Liver (tissue), 9 donors: ENCODE results near the gene GPR15. TPM values are rescaled to one million over a fixed set of nuclear protein-coding genes. Genes with fewer than 3 reads are reported as not detected.

Source experiments
- DNase-seq: peaks from one replicate; pipeline ENCODE4 v3.0.0-alpha.2; 2017; ENCODE audit warnings: low spot score
- H3K27ac ChIP-seq, 2 donors: one replicate each; pipeline ENCODE4 v1.7.0; 2013; ENCODE audit warnings: inconsistent platforms in 2 of 2, low read length in 2 of 2, control low read depth in 1 of 2, low read depth in 1 of 2, mild to moderate bottlenecking in 1 of 2
- H3K27me3 ChIP-seq, 4 donors: one replicate each; pipeline versions ENCODE4 v1.6.1 to v1.7.0; 2013; ENCODE audit warnings: low read length in 3 of 4, inconsistent platforms in 1 of 4, mild to moderate bottlenecking in 1 of 4, moderate library complexity in 1 of 4; ENCODE audit not compliant: control insufficient read depth in 4 of 4, insufficient read depth in 4 of 4
- H3K36me3 ChIP-seq, 4 donors: one replicate each; pipeline versions ENCODE4 v1.6.1 to v1.7.0; 2013; ENCODE audit warnings: low read length in 3 of 4, mild to moderate bottlenecking in 3 of 4, low read depth in 1 of 4, moderate library complexity in 1 of 4; ENCODE audit not compliant: control insufficient read depth in 4 of 4, insufficient read depth in 3 of 4
- H3K4me1 ChIP-seq, 4 donors: one replicate each; pipeline versions ENCODE4 v1.6.1 to v1.7.0; 2013; ENCODE audit warnings: low read length in 3 of 4, mild to moderate bottlenecking in 3 of 4, moderate library complexity in 1 of 4; ENCODE audit not compliant: control insufficient read depth in 4 of 4, insufficient read depth in 4 of 4
- H3K4me3 ChIP-seq, 3 donors: one replicate each; pipeline versions ENCODE4 v1.6.1 to v1.7.0; 2013; ENCODE audit warnings: low read length in 3 of 3, control low read depth in 1 of 3, low read depth in 1 of 3, mild to moderate bottlenecking in 1 of 3
- H3K9ac ChIP-seq, 2 donors: one replicate each; pipeline ENCODE4 v1.7.0; 2013; ENCODE audit warnings: low read length in 2 of 2, mild to moderate bottlenecking in 2 of 2, moderate library complexity in 2 of 2, control low read depth in 1 of 2, low read depth in 1 of 2
- H3K9me3 ChIP-seq, 4 donors: one replicate each; pipeline versions ENCODE4 v1.6.1 to v1.7.0; 2013; ENCODE audit warnings: low read length in 3 of 4; ENCODE audit not compliant: control insufficient read depth in 4 of 4
- CTCF ChIP-seq: fragments of 150-350 bp; IDR thresholded peaks from 2 replicates; pipeline ENCODE4 v1.5.1; 2017; ENCODE audit warnings: improper control_type of control experiment, low read depth, low read length; ENCODE audit not compliant: missing input control
- EGR1 ChIP-seq, 2 donors: IDR thresholded peaks; 2 replicates each; pipeline ENCODE4 v1.6.1; 2016 to 2018; ENCODE audit warnings: antibody characterized with exemption in 2 of 2, low read depth in 2 of 2
- FOXA1 ChIP-seq: IDR thresholded peaks from 2 replicates; pipeline ENCODE4 v1.6.1; 2016; ENCODE audit warnings: antibody characterized with exemption
- FOXA2 ChIP-seq: IDR thresholded peaks from 2 replicates; pipeline ENCODE4 v1.6.1; 2016; ENCODE audit warnings: antibody characterized with exemption
- HNF4A ChIP-seq, 2 donors: conservative IDR thresholded peaks; 2 replicates each; pipeline ENCODE4 v1.6.1; 2016; ENCODE audit warnings: antibody characterized with exemption in 2 of 2, mild to moderate bottlenecking in 2 of 2
- HNF4G ChIP-seq: IDR thresholded peaks from 2 replicates; pipeline ENCODE4 v1.6.1; 2016; ENCODE audit warnings: antibody characterized with exemption
- JUND ChIP-seq, 2 donors: IDR thresholded peaks; 2 replicates each; pipeline ENCODE4 v1.6.1; 2016; ENCODE audit warnings: antibody characterized with exemption in 2 of 2
- MAX ChIP-seq: IDR thresholded peaks from 2 replicates; pipeline ENCODE4 v1.6.1; 2016; ENCODE audit warnings: antibody characterized with exemption
- NR2F2 ChIP-seq: IDR thresholded peaks from 2 replicates; pipeline ENCODE4 v1.6.1; 2016; ENCODE audit warnings: antibody characterized with exemption
- SP1 ChIP-seq: IDR thresholded peaks from 2 replicates; pipeline ENCODE4 v1.6.1; 2018; ENCODE audit warnings: antibody characterized with exemption, mild to moderate bottlenecking
- TAF1 ChIP-seq: conservative IDR thresholded peaks from 2 replicates; pipeline ENCODE4 v1.6.1; 2016; ENCODE audit warnings: antibody characterized with exemption, mild to moderate bottlenecking
- ZBTB33 ChIP-seq: IDR thresholded peaks from 2 replicates; pipeline ENCODE4 v1.6.1; 2016; ENCODE audit warnings: antibody characterized with exemption
- WGBS: extraction: QIAGEN DNeasy Blood & Tissue Kit; methylation state at CpG from one replicate; pipeline ENCODE4 v1.1.7; 2013; 5-methylcytosine and 5-hydroxymethylcytosine counted together
- polyA plus RNA-seq, 2 donors: library from polyadenylated mRNA; stranded (reverse) in 1 of 2; unstranded in 1 of 2; fragments of 200-250 nt in 1 of 2; fragments of >200 nt in 1 of 2; fragmentation: Nextera tagmentation in 1 of 2; extraction: Ambion mirVana in 1 of 2; gene quantifications; one replicate each; pipeline versions ENCODE4 v1.2.1 to v1.2.3, GENCODE V29; 2013 to 2015
- total RNA-seq, 2 donors: library from RNA; depleted of rRNA; stranded (reverse); fragments of >200 nt; gene quantifications; one replicate each; pipeline ENCODE4 v1.2.3, GENCODE V29; 2014
- TF ChIP-seq, protein P1 (sequence below): IDR thresholded peaks from 2 replicates; pipeline ENCODE4 v1.6.1; 2016; ENCODE audit warnings: antibody characterized with exemption
- TF ChIP-seq, protein P2 (sequence below): IDR thresholded peaks from 2 replicates; pipeline ENCODE4 v1.6.1; 2016; ENCODE audit warnings: antibody characterized with exemption, mild to moderate bottlenecking
- donor health status: healthy.
- donor health status: healthy.
- donor health status: healthy.
- donor health status: healthy.
- donor health status: healthy.

GPR15 gene
- total and polyA plus RNA-seq, 4 donors = 0.08 to 0.10 TPM; not detected in 2

- H3K27ac ChIP-seq = no peak overlapping the region
- TF ChIP-seq HNF4G (no peak), MAX (no peak), TAF1 (no peak), CTCF (no peak)
- TF ChIP-seq, protein P1, sequence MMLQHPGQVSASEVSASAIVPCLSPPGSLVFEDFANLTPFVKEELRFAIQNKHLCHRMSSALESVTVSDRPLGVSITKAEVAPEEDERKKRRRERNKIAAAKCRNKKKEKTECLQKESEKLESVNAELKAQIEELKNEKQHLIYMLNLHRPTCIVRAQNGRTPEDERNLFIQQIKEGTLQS = no peak
- DNase-seq = no peak
- H3K4me1 ChIP-seq = no peaks in the 10 kb centered on the region
- no peaks in the 10 kb centered on the region for H3K27me3 ChIP-seq
- no peak overlapping the region for H3K9ac ChIP-seq
- no peaks in the 10 kb centered on the region for H3K9me3 ChIP-seq
- H3K4me3 ChIP-seq = no peak overlapping the region
- WGBS = 89% methylated on average over 6 of the region's 6 CpGs
- no peaks in the 10 kb centered on the region for H3K36me3 ChIP-seq
Observed at GRCh38 chr3:98565843-98566242, 34.1 kb downstream of the GPR15 start.

GRCh38 chr3:98567666-98568270 lies 36.0 kb downstream of the GPR15 start:
- Histone ChIP-seq H3K27me3 (no peaks in the 10 kb centered on the region), H3K9me3 (no peaks in the 10 kb centered on the region), H3K4me1 (no peaks in the 10 kb centered on the region), H3K27ac (no peak overlapping the region), H3K9ac (no peak overlapping the region), H3K4me3 (no peak overlapping the region), H3K36me3 (no peaks in the 10 kb centered on the region)
- no peak for DNase-seq
- 78% methylated on average over 2 of the region's 2 CpGs for WGBS
- TF ChIP-seq ZBTB33 (no peak), HNF4A (conservative IDR thresholded peaks at IDR 0.05) (no peak), TAF1 (no peak), NR2F2 (no peak), FOXA1 (no peak), EGR1 (IDR thresholded peaks at IDR 0.05; ENCODE audit: low read depth in 2 of 2) (no peak), FOXA2 (no peak), SP1 (no peak), JUND (IDR thresholded peaks at IDR 0.05) (no peak)
- TF ChIP-seq, protein P1 = no peak
- TF ChIP-seq, protein P2, sequence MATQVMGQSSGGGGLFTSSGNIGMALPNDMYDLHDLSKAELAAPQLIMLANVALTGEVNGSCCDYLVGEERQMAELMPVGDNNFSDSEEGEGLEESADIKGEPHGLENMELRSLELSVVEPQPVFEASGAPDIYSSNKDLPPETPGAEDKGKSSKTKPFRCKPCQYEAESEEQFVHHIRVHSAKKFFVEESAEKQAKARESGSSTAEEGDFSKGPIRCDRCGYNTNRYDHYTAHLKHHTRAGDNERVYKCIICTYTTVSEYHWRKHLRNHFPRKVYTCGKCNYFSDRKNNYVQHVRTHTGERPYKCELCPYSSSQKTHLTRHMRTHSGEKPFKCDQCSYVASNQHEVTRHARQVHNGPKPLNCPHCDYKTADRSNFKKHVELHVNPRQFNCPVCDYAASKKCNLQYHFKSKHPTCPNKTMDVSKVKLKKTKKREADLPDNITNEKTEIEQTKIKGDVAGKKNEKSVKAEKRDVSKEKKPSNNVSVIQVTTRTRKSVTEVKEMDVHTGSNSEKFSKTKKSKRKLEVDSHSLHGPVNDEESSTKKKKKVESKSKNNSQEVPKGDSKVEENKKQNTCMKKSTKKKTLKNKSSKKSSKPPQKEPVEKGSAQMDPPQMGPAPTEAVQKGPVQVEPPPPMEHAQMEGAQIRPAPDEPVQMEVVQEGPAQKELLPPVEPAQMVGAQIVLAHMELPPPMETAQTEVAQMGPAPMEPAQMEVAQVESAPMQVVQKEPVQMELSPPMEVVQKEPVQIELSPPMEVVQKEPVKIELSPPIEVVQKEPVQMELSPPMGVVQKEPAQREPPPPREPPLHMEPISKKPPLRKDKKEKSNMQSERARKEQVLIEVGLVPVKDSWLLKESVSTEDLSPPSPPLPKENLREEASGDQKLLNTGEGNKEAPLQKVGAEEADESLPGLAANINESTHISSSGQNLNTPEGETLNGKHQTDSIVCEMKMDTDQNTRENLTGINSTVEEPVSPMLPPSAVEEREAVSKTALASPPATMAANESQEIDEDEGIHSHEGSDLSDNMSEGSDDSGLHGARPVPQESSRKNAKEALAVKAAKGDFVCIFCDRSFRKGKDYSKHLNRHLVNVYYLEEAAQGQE = no peak
